Measurements from ENCODE around the gene LIMS1. TPM values are rescaled to one million over a fixed set of nuclear protein-coding genes. Genes with fewer than 3 reads are reported as not detected.
"Not testable (repeated sequence)": the region's sequence is repeated elsewhere in the genome, so short reads cannot be mapped to it uniquely, and the experiment has no call there.

The LIMS1 gene
- total and polyA plus RNA-seq, 4 donors, result 26.7 to 102 (median 90.4) TPM

GRCh38 chr2:108594132-108594981 is 60.1 kb downstream of the LIMS1 start:
- TF ChIP-seq CTCF (IDR thresholded peaks at IDR 0.05; ENCODE audit: control extremely low read depth, extremely low read depth), result no peak
- Histone ChIP-seq H3K27me3 (ENCODE audit: control insufficient read depth in 3 of 3, insufficient read depth in 3 of 3, low read length in 2 of 3) (no peaks in the 10 kb centered on the region), H3K9me3 (ENCODE audit: control insufficient read depth in 4 of 4, insufficient read depth in 3 of 4, low read length in 3 of 4) (no peaks in the 10 kb centered on the region), H3K9ac (ENCODE audit: insufficient read depth in 1 of 2, low read length in 2 of 2) (no peak overlapping the region), H3K4me3 (no peak overlapping the region), H3K4me1 (ENCODE audit: control insufficient read depth in 5 of 5, insufficient read depth in 5 of 5, low read length in 5 of 5) (peaks cover 2 to 35% (median 8%) of the 10 kb centered on the region in 5 donors), H3K27ac (ENCODE audit: low read depth in 1 of 2, low read length in 1 of 2) (peak overlapping the region; percentile 33 to 88), H3K36me3 (ENCODE audit: control insufficient read depth in 4 of 4, insufficient read depth in 4 of 4, low read length in 4 of 4) (no peaks in the 10 kb centered on the region)
- 25 to 44% methylated on average over 7 of the region's 7 CpGs for WGBS, 2 donors
- DNase-seq, result no peak
- ATAC-seq (ENCODE audit: insufficient read depth, low FRiP score), result peak; percentile 80

- Histone ChIP-seq H3K4me1 (ENCODE audit: control insufficient read depth in 5 of 5, insufficient read depth in 5 of 5, low read length in 5 of 5) (peaks cover 1 to 35% (median 5%) of the 10 kb centered on the region in 5 donors), H3K36me3 (ENCODE audit: control insufficient read depth in 4 of 4, insufficient read depth in 4 of 4, low read length in 4 of 4) (no peaks in the 10 kb centered on the region), H3K9me3 (ENCODE audit: control insufficient read depth in 4 of 4, insufficient read depth in 3 of 4, low read length in 3 of 4) (no peaks in the 10 kb centered on the region), H3K9ac (ENCODE audit: insufficient read depth in 1 of 2, low read length in 2 of 2) (no peak overlapping the region), H3K4me3 (no peak overlapping the region), H3K27ac (ENCODE audit: low read depth in 1 of 2, low read length in 1 of 2) (peak overlapping the region in 1 of 2 donors; percentile 88), H3K27me3 (ENCODE audit: control insufficient read depth in 3 of 3, insufficient read depth in 3 of 3, low read length in 2 of 3) (no peaks in the 10 kb centered on the region)
- no peak for TF ChIP-seq CTCF (IDR thresholded peaks at IDR 0.05; ENCODE audit: control extremely low read depth, extremely low read depth)
- WGBS, 2 donors, result 32 to 48% methylated on average over 4 of the region's 4 CpGs
- peak; percentile 38 for ATAC-seq (ENCODE audit: insufficient read depth, low FRiP score)
- DNase-seq, result no peak
Measured at GRCh38 chr2:108594982-108595464, 60.8 kb downstream of the LIMS1 start.

GRCh38 chr2:108595771-108596170 is 61.5 kb downstream of the LIMS1 start:
- ATAC-seq (ENCODE audit: insufficient read depth, low FRiP score); H3K9me3 ChIP-seq (ENCODE audit: control insufficient read depth in 4 of 4, insufficient read depth in 3 of 4, low read length in 3 of 4); DNase-seq; H3K4me3 ChIP-seq; H3K9ac ChIP-seq (ENCODE audit: insufficient read depth in 1 of 2, low read length in 2 of 2); H3K36me3 ChIP-seq (ENCODE audit: control insufficient read depth in 4 of 4, insufficient read depth in 4 of 4, low read length in 4 of 4); H3K27me3 ChIP-seq (ENCODE audit: control insufficient read depth in 3 of 3, insufficient read depth in 3 of 3, low read length in 2 of 3): not testable (repeated sequence)
- Histone ChIP-seq H3K27ac (ENCODE audit: low read depth in 1 of 2, low read length in 1 of 2) (peak overlapping the region in 1 of 2 donors; percentile 88), H3K4me1 (ENCODE audit: control insufficient read depth in 5 of 5, insufficient read depth in 5 of 5, low read length in 5 of 5) (peaks cover 0 to 35% (median 3%) of the 10 kb centered on the region in 5 donors)
- WGBS, 2 donors, result 51 to 54% methylated on average over 3 to 4 of the region's 4 CpGs

GRCh38 chr2:108597105-108597744 is 63.0 kb downstream of the LIMS1 start:
- H3K9ac ChIP-seq (ENCODE audit: insufficient read depth in 1 of 2, low read length in 2 of 2); H3K36me3 ChIP-seq (ENCODE audit: control insufficient read depth in 4 of 4, insufficient read depth in 4 of 4, low read length in 4 of 4); ATAC-seq (ENCODE audit: insufficient read depth, low FRiP score); H3K27me3 ChIP-seq (ENCODE audit: control insufficient read depth in 3 of 3, insufficient read depth in 3 of 3, low read length in 2 of 3); H3K27ac ChIP-seq (ENCODE audit: low read depth in 1 of 2, low read length in 1 of 2); H3K4me3 ChIP-seq; H3K9me3 ChIP-seq (ENCODE audit: control insufficient read depth in 4 of 4, insufficient read depth in 3 of 4, low read length in 3 of 4): not testable (repeated sequence)
- peaks cover 0 to 33% (median 3%) of the 10 kb centered on the region in 5 donors for H3K4me1 ChIP-seq (ENCODE audit: control insufficient read depth in 5 of 5, insufficient read depth in 5 of 5, low read length in 5 of 5)
- DNase-seq, result peak in 2 of 3 donors; percentile 61 to 71
- 47 to 48% methylated on average over 7 of the region's 7 CpGs for WGBS, 2 donors

- not testable (repeated sequence) for H3K27me3 ChIP-seq (ENCODE audit: control insufficient read depth in 3 of 3, insufficient read depth in 3 of 3, low read length in 2 of 3); H3K36me3 ChIP-seq (ENCODE audit: control insufficient read depth in 4 of 4, insufficient read depth in 4 of 4, low read length in 4 of 4); H3K9me3 ChIP-seq (ENCODE audit: control insufficient read depth in 4 of 4, insufficient read depth in 3 of 4, low read length in 3 of 4); ATAC-seq (ENCODE audit: insufficient read depth, low FRiP score); H3K9ac ChIP-seq (ENCODE audit: insufficient read depth in 1 of 2, low read length in 2 of 2); H3K4me1 ChIP-seq (ENCODE audit: control insufficient read depth in 5 of 5, insufficient read depth in 5 of 5, low read length in 5 of 5); DNase-seq; H3K27ac ChIP-seq (ENCODE audit: low read depth in 1 of 2, low read length in 1 of 2); H3K4me3 ChIP-seq
- WGBS, 2 donors, result 67 to 92% methylated on average over 10 of the region's 10 CpGs
Measured at GRCh38 chr2:108601199-108601598, 66.9 kb downstream of the LIMS1 start.

Data from lung (tissue), 12 donors.